GDM1 (cell line): ENCODE measurements around the gene CPO.

ENCODE experiments used
- DNase-seq: peaks from one replicate; lab custom pipeline; 2025; lab: John Stamatoyannopoulos, UW

CPO gene

DNA sequence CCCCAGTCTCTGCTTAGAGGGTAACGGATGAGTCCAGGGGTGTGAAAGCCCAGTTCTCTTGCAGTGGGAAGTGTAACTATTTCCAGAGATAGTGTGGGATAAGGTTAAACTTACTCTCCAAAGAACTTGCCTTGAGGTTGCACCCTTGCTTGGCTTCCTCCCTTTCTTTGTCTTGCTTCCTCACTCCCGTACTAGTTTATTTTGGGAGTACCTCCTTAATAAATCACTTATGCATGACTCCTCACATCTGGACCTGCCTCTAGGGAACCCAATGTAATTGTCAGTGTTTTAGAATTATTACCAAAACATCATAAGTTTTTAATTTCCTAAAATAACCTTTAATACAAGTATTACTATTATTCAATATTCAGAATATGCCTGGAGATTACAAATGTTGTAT lies 35.2 kb downstream of the CPO start:
- DNase-seq, result no peak

DNA sequence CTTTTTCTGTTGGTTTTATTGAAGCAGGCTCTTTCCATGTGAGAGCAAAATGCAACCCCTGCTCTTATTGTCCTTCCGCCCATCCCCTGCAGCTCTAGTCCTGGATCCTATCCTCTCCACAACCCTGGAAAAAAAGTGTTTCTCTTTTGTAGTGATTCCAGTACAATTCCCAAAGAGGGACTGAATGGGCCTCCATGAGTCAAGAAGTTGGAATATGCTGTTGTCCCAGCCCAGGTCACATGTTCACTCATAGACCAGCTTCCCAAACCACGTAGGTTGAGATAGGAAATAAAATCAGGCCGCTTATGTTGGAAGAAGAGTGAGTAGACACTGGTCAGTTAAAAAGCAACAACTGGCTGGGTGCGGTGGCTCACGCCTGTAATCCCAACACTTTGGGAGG lies 39.4 kb downstream of the CPO start:
- no peak for DNase-seq

DNA sequence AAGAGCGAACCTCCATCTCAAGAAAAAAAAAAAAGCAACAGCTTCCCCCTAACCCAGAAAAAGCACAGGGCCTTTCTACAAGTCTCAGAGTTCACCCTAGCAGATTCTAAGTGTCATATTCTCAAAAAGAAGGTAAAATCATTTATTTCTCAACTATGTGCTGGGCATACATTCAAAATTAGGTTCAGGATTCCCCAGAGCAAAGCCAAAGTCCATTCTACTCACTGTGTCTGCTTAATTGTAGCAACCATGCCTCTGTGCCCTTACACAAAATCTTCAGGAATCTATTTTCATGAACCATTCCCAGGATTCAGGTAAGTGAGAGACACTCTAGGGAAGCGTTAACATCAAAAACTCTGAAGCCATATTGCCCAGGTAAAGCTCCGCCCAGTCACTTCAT lies 40.0 kb downstream of the CPO start:
- DNase-seq, result no peak

DNA sequence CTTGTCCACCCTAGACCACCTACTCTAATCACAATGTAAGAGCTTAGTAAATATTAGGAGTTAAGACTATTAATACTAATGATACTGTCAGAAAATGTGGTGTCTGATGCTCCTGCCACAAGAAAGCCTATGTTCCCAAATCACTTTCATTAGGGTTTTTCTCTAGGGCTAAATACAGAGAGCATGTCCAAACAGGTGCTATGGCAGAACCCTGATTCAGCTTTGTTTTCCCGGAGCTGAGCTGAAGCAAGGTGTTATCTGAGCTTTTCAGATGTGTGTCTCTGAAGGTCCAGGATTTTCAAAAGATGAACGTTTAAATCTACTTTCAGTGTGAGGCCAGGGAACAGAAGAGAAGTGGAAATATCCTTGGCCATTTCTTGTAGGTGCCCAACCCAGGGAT lies 40.6 kb downstream of the CPO start:
- no peak for DNase-seq

DNA sequence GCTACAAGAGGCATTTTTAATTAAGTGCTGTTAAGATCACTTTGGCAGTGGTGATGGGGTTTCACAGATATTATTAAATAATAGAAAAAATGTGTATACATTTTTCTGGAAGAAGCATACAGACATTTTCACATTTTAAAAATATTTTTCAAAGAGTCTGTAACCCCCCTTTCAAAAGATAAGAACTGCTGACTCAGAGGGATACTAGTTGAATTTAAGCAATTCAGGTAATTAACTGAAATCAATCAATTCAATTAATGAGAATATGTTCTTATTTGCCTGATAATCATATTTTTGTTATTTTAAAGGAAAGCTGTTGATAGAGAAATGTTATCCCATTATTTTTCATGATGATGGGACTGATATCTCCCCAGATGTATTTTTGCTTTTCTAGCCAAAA lies 41.1 kb downstream of the CPO start:
- DNase-seq, result no peak

DNA sequence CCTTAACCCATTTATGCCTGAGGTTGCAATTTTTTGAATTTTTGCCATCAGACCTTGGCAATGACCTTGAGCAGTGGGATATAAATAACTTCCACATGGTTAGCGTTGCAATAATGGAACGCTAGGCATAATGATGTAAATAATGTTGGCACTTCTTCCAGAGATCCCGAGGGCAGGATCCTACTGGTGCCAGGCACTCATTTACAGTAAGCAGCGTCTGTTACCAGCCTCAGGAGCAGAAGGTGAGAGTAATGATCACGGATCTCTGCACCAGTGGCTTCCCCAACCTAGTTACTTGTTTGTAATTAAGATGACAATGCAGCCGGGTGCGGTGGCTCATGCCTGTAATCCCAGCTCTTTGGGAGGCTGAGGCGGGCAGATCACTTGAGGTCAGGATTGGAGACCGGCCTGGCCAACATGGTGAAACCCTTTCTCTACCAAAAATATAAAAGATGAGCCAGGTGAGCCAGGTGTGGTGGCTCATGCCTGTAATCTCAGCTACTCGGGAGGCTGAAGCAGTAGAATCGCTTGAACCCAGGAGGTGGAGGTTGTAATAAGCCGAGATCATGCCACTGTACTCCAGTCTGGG lies 41.9 kb downstream of the CPO start:
- no peak for DNase-seq

DNA sequence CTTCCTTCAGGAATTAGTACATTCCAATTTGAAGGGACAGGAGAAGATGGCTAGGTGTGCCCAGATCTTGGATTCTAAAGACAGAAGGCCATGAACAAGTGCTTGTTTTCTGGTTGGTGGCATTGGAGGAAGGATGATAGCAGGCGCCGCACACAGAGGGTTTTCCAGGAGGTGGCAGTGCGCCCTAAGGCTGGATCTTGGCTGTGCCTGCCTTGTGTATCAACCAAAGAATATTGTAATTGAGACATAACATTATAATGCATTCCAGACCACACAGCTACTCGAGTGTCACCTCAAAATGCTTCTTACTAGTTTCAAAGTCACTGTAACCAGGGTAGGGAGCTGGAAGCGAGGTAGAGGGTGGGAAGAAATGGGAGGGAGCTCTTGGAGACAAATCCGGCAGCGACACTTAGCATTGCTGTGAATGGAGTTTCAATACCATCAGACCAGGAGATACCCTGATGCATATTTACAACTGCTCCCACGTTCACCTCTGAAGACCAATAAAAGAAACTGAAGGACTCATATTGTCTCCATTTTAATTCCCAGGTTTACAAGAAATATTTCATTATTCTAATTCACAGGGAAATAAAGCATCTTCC lies 42.5 kb downstream of the CPO start:
- DNase-seq, result peak; percentile 49

DNA sequence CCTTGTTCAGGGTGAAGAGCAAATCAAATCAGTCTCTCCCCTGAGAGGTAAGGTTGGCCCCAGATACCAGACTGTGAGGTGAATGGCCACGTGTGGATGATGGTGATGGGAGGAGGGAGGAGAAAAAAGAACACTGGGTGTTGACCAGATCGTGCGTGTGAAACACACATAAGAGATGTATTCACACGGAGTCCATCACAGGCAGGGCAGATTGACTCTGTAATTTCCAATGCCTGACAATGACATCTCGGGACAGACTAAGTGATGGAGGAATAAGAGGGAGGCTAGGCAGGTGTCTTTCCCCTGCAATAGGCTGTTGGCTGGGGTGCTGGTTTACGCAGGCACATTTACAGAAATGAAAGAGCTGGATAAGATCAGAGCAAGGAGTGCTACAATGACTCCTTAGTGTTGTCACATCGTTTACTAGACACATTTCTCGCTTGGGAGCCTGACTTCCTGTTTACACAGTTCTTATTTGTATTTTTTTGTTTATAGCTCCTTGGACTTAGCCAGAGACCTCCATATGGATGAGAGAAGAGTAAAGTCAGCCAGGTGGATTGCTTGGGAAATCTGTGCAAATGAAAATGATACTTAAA lies 43.1 kb downstream of the CPO start:
- no peak for DNase-seq

DNA sequence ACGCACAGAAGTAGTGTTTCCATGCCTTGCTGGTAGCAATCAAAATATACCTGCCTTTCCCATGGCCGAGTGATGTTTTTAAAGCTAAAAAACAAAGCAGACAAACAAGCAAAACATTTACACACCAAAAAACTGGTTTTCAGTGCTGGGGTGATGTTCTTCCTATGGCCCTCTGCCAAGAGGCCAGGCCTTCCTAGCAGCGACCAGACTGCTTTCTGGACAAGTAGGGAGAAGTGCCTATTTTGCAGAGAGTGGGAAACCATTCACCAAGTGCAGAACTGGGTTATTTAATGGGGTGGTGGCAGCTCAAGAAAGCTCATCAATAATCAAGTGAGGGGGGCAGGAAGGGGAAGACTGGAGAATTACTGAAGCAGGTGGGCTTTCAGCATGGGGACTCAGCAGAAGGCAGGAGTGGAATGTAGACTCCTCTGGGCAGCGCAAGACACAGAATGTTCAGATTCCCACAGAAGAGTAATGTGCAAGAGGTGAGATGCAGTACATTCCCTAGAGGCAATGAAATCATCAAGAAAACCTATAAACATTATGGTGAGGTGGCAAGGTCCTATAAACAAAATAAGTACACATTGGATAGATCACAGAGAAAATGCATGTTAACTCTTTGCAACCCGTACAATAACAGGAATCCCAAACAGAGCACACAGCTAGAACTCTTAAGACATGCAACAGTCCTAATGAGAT lies 44.0 kb downstream of the CPO start:
- no peak for DNase-seq

DNA sequence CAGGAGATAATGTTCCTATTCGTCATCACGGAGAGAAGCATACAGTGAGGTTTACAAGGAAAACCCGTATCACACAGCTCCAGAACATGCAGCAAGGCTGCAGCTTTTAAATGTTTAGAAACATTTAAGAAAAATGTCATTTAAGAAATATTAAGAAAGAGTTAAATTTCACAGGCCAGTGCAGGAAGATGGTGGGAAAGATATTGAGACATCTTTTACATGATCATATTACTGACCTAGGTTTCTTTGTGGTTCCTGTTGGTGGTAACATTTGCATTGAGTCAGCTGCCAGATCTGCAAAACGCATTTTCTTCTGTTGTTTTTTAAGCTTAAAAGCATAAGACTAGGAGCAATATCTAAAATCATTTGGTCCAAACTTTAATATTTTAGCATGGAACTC lies 44.9 kb downstream of the CPO start:
- no peak for DNase-seq

DNA sequence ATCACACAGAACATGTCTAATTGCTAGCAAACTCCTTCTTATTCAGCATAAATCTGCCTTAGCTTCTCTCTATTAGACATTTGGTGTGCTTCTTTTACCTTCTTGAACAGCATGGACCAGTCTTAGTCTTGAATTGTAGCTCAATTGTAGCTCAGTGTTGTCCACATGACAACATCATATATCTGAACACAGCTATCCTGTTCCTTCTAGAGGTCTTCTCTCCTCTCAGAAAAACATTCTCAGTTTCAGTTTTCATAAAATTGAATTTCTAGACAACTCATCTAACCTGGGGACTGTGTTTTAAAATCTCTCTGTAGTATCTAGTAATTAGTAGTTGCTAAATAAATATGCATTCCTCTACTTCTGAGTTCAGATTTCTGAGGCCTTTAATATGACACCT lies 47.6 kb downstream of the CPO start:
- no peak for DNase-seq

DNA sequence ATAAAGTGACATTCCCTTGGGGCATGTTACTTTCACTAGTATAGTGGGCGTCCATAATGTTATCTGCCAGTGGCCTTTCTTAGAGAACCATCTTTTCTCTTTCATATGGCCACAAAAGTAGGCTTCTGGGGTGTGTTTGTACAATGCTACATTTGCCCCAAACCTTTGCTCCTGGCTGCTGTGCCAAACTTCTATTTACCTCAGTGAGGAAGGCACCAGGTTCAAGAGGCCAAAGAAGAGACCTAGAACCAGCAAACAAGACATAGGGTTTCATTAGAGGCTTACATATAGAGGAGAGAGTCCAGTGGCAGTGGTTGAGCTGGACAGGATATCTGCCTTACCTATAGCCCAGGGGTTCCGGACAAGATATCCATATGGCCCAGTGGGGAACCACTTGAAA lies 48.5 kb downstream of the CPO start:
- no peak for DNase-seq

DNA sequence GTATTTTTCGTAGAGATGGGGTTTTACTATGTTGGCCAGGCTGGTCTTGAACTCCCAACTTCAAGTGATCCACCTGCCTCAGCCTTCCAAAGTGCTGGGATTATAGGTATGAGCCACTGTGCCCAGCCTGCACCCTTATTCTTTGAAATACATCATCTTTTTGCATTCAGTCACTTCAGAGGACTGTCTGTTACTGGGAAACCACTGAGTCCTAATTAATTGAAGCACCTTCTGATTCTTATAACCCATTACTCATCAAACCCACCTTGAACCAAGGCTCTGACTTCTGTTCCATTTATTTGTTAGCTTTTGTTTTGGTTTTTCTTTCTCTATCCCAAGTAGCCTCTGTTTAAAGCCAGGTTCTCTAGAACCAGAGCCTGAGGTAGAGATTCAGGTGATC lies 49.6 kb downstream of the CPO start:
- DNase-seq, result no peak

DNA sequence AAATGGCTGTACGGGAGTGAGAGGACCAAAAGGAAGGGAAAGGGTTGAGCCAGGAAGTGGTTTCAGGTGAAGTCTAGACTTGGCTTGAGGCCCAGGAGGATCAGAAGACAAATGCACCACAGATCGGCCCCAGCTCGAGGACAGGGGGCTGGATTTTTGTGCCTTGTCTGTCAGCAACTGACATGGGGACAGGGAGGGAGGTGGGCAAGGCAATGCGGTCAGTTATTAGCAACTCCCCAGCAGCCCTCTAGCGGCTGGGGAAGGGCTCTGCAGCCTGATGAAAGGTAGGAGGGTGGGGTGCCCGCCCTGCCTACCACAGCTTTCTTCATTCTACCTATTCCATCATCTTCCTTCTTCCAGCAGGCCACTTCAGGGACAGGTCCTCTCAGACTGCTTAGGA lies 50.0 kb downstream of the CPO start:
- DNase-seq, result no peak

DNA sequence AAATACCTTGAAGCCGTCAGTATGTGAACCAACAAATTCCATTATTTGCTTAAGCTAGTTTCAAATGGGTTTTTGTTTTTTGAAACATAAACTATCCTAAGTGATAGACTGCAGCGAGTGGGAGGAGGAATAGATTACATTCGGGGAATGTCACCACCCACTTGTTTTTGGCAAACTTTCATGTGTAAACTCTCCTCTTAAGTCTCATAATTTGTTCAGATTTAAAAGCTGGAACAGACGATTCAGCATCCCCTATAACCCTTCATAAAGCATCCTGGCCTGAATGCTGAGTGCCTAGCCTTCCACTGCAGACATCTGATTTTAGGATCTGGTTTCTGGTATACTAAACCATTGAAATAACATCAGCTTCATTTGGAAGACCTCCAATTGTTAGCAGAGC lies 51.0 kb downstream of the CPO start:
- DNase-seq, result no peak

DNA sequence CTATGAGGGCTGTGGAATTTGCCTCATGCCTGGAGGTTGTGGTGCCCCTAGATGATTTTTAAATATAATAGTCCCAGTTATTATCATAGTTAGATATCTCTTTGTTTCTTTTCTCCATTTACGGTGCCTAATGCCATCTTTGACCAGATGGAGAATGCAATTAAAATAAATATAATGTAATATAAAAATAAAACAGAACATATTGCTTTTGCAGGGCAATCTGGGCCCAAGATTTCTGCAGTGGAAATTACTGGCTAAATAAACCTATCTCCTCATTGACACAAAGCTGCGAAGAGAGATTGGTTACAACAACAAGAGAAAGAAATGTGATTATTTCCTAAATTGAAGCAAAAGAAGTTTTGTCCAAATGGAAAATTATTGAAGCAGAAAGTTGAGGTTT lies 51.8 kb downstream of the CPO start:
- DNase-seq, result no peak

DNA sequence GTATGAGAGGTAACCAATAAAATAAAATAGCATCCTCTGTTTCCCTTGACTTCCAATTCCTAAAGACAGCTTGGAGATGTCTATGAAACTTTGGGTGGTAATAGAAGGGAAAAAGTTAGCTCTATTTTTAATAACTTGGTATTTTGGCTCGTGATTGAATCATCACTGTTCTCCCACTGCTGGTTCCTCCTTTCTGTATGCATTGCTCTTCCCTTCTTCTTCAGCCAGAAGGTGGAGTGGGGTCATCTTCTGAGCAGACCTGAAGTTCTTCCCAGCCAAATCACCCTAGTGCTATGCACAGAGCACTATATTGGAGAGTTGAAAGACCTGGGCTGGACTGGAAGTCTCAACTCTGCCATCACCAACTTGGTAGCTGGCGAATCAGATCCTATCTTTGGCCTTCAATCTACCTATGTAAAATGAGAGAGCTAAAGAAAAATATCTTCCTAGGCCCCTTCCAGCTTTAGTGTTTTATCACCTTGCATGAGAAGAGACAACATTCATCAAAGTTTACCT lies 54.1 kb downstream of the CPO start:
- DNase-seq, result no peak

DNA sequence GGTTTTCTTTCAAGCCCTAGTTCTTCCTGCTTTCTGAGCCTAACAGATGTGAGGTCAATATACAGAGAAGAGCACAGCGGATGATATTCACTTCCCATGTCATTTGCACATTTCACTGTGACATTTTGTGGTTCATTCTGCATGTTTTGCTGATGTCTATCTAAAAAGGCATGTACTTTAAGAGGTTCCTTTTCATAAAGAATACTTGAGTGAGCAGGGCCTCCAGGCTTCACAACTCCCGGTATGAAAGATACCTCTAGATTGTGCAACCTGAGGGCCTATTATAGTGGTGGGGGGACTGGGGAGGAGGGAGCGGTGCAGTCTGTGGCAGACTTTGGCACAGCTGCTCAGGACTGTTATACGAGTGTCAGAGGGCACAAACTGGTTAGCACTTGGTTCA lies 54.6 kb downstream of the CPO start:
- no peak for DNase-seq

DNA sequence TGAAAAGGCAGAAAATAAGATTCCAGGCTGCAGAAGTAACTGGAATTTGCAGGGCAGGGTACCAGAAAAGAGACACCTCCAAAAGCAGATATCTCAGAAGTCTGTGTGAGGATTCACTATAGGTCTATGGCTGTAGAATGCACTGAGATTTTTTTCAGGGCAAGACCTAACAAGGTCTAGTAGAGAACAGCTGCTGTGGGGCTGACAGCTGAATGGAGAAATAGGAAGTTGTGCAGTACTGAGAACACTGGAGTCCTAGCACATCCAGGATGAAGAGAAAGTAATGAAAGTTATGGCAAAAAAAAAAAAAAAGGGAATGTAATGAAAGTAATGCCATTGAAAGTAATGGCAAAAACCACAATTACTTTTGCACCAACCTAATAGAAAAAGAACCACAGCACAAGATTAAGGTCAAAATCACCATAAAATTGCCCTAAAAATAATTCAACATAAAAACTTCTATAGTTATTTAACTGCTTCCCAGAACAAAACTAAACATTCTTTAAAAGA lies 57.3 kb downstream of the CPO start:
- no peak for DNase-seq

DNA sequence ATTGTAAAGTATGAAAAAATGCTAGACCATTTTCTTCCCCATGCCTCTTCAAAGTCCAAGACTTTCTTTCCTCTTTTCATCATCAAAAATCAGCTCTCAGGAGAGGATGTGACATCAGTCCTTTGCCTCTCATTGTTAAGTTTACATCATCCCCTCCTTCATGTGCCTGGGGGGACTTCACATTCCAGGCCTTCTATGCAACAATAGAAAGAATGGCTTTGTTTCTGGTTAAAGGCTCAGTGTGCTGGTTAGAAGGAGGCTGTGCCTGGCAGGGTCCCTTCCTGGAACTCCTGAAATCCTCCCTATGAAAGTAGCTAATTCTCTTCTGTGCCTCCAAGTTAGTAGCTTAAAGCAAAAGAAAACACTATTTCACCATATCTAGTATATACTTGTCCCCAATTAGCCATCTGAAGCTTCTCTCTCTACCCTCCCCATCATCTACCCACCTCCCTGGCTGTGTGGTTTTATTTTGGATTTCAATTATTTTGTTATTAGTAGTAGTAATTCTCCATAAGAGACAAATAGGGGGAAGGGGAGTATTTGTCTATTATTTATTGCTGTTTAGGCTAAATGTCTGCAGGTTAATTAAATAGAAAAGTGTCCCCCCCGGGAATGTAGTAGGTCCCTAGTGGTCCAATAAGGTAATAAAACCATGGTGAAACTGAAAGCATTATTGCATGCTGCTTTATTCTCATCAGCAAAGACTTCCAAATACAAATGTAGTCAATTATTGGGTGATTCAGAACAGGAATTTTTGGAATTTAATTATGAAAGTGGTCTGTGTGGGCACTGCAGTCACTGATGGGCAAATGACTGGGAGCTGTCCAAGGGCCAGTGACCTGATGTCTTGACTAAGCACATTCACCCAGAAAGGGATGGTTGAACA lies 69.0 kb downstream of the CPO start:
- DNase-seq, result no peak

DNA sequence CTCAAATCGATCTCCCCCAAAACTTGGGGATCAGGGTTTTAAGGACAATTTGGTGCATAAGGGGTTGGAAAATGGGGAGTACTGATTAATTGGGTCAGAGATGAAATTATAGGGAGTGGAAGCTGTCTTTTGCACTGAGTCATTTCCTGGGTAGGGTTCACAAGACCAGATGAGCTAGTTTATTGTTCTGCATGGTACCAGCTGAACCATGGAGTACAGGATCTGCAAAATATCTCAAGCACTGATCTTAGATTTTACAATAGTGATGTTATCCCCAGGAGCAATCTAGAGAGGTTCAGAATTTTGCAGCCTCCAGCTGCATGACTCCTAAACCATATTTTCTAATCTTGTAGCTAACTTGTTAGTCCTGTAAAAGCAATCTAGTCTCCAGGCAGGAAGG lies 73.1 kb downstream of the CPO start:
- DNase-seq, result no peak

DNA sequence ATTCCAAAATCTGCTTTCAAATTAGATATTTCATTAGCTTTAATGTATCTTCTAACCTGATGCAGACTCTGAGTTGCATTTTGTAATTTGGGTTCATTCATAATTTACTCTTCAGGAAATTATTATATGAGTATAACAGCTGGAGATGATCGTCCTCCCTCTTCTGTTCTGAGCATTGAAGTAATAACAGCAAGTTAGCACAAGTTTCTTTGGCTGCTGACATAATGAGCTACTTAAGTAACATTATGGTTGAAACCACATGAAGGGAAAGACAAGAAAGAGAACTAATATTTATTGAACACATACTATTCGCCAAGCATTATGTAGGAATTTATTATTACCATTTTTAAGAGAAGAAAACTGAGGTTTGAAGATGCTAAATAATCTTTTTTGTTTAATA lies 75.1 kb downstream of the CPO start:
- no peak for DNase-seq
